Measurements from ENCODE around the gene FBXO8. TPM values are rescaled to one million over a fixed set of nuclear protein-coding genes. Genes with fewer than 3 reads are reported as not detected.

FBXO8 gene
- total RNA-seq, 1 donor from 2014 or later: 14.7 TPM

GRCh38 chr4:174213731-174214100 lies 69.8 kb downstream of the FBXO8 start:
- no peak overlapping the region for H3K4me3 ChIP-seq (ENCODE audit: low read depth, low read length)
- TF ChIP-seq CTCF (conservative IDR thresholded peaks at IDR 0.05; ENCODE audit: low read depth, low read length): no peak
- no peak for DNase-seq (ENCODE audit: low read depth)

- DNase-seq (ENCODE audit: low read depth): no peak
- TF ChIP-seq CTCF (conservative IDR thresholded peaks at IDR 0.05; ENCODE audit: low read depth, low read length): no peak
- peak overlapping the region; percentile 0 for H3K4me3 ChIP-seq (ENCODE audit: low read depth, low read length)
Observed at GRCh38 chr4:174212061-174212460, 71.4 kb downstream of the FBXO8 start.

- DNase-seq (ENCODE audit: low read depth): no peak
- peak overlapping the region; percentile 0 for H3K4me3 ChIP-seq (ENCODE audit: low read depth, low read length)
- no peak for TF ChIP-seq CTCF (conservative IDR thresholded peaks at IDR 0.05; ENCODE audit: low read depth, low read length)
Observed at GRCh38 chr4:174211622-174212044, 71.8 kb downstream of the FBXO8 start.

- no peak overlapping the region for H3K4me3 ChIP-seq (ENCODE audit: low read depth, low read length)
- DNase-seq (ENCODE audit: low read depth): no peak
- TF ChIP-seq CTCF (conservative IDR thresholded peaks at IDR 0.05; ENCODE audit: low read depth, low read length): no peak
Observed at GRCh38 chr4:174210952-174211490, 72.4 kb downstream of the FBXO8 start.

GRCh38 chr4:174210354-174210753 lies 73.1 kb downstream of the FBXO8 start:
- peak; percentile 17 for TF ChIP-seq CTCF (conservative IDR thresholded peaks at IDR 0.05; ENCODE audit: low read depth, low read length)
- H3K4me3 ChIP-seq (ENCODE audit: low read depth, low read length): no peak overlapping the region
- DNase-seq (ENCODE audit: low read depth): no peak

- no peak overlapping the region for H3K4me3 ChIP-seq (ENCODE audit: low read depth, low read length)
- TF ChIP-seq CTCF (conservative IDR thresholded peaks at IDR 0.05; ENCODE audit: low read depth, low read length): no peak
- no peak for DNase-seq (ENCODE audit: low read depth)
Observed at GRCh38 chr4:174209341-174209740, 74.1 kb downstream of the FBXO8 start.

GRCh38 chr4:174207367-174207766 lies 76.1 kb downstream of the FBXO8 start:
- no peak for DNase-seq (ENCODE audit: low read depth)
- H3K4me3 ChIP-seq (ENCODE audit: low read depth, low read length): no peak overlapping the region
- TF ChIP-seq CTCF (conservative IDR thresholded peaks at IDR 0.05; ENCODE audit: low read depth, low read length): no peak
